GM04504 (cell line): ENCODE data around the gene VDAC1.
"Not testable (repeated sequence)": the region's sequence is repeated elsewhere in the genome, so short reads cannot be mapped to it uniquely, and the experiment has no call there.

ENCODE experiments used
- DNase-seq: peaks from one replicate; pipeline ENCODE4 v3.0.0-alpha.2; 2012; ENCODE audit warnings: low read depth

Gene VDAC1, protein sequence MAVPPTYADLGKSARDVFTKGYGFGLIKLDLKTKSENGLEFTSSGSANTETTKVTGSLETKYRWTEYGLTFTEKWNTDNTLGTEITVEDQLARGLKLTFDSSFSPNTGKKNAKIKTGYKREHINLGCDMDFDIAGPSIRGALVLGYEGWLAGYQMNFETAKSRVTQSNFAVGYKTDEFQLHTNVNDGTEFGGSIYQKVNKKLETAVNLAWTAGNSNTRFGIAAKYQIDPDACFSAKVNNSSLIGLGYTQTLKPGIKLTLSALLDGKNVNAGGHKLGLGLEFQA

DNA sequence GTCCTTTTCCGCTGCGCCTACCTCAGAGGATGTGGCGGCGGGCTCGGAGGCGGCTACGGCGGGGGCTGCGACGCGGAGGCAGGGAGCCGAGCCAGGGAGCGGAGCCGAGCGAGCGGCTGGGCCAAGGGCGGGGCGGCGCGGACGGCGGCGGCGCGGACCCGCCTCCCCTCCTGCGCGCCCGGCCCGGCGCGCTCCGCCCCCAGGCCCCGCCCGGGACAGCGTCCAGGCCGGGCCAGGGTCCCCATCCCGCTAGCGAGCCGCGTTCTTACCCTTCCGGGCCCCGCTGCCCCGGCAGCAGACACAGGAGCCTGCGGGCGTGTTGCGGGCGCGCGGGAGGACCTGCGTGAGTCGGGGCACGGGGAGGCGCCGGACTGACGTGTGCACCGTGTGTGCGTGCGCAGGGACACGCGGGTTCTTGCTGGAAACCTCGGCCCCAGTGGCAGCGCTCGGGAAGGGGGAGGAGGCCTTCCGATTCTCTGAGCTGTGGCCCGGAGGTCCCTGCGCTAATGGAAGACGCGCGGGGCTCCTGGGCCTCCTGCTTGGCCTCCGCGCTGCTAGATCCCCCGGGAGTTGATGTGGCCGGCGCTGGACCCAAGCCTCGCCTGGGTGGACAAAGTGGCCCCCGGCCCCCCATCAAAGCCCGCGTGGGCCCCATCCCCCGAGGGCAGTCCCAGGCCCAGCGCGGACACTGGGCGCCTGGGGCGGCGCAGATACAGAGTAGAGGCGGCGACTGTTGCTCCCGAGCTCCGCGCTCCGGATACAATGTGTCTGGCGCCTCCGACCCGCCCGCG lies at the start of gene VDAC1:
Gene VDAC1 (minus strand): TSS at position 350 of the 791 bp plus-strand sequence. CDS start 11,963 bp downstream, outside the sequence.
- DNase-seq, result peak; percentile 69

DNA sequence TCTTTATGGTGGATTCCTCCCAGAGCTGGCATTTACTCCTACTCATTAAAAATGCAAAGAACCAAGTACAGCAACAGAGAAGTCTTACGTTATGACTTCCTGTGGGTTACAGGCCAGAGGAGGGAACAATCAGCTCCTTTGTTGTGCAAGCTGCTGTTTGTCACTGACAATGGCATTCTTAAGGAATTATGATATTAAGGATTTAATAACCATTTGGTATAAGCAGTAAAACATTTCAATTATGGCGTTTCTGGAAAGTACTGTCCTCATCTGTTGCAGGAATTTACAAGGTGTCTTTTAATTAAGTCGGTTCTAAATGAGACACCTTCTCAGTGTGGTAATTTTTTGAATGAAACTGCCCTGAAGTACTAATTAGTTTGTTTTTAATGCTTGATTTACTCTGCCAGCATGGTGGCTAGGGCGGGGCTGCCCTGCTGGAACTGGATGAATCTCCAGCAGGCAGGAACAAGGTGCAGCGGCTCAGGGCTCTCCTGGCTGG lies 49.1 kb upstream of the VDAC1 start:
- no peak for DNase-seq

DNA sequence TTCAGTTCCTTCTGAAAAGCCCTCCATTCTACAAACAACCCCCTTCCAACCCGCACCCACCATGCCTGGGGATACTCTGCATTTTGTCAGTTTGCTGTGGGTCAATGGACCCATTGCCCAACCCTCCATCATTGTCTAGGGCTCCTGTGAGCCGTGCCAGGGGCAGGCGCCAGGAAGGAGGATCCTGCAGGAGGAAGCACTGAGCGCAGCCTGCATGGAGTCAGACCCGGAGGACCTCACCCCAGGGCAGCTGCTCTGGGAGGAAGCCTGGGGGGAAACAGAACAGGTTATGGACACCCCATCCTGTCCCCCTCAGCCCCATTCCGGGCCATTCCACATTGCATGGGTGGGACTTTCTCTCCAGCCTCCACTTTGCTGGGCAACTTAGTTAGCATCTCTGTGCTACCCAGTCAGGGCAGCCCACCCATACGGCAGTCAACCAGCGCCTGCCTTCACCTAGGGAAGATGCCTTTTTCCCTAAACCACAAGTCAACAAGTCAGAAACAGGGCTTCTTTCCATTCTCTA lies 48.6 kb upstream of the VDAC1 start:
- no peak for DNase-seq

DNA sequence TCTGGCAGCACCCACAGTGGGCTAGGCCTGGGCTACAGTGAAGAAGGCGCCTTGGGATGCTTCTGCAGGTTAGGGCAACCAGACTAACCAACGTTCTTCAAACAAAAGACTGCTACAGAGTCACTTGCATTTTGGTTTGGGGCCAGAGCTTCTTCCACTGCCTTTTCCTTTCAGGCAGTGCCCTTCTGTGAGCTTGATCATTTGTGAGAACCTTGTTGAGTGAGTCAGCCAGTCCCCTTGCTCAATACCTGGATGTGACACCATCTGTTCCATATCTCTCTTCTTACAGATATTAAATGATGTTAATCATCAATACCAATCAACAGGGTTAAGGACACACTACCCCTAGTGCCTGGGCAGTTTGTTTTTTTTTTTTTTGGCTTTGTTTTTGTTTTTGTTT lies 46.5 kb upstream of the VDAC1 start:
- no peak for DNase-seq

GRCh38 chr5:134048864-134049263 lies 44.1 kb upstream of the VDAC1 start:
- no peak for DNase-seq

- DNase-seq, result no peak
These were observed 42.9 kb upstream of the VDAC1 start for GRCh38 chr5:134047687-134048056.

- DNase-seq, result no peak
These were observed 42.3 kb upstream of the VDAC1 start for GRCh38 chr5:134046801-134047686.

DNA sequence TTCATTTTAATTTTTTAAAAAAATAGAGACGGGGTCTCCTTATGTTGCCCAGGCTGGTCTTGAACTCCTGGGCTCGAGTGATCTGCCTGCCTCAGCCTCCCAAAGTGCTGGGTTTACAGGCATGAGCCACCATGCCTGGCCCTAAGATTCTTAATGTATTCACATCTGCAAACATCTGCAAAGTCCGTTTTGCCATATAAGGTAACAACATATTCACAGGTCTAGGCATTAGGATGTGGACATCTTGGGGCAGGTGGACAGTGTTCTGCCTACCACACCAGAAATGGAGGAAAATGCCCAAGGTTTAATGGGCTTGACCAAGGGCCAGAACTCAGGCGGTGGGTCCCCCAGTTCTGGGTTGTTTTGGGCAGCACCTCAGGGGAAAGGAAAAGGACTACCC lies 41.6 kb upstream of the VDAC1 start:
- DNase-seq, result no peak

- DNase-seq, result no peak
These were observed 39.3 kb upstream of the VDAC1 start for GRCh38 chr5:134043793-134044792.

DNA sequence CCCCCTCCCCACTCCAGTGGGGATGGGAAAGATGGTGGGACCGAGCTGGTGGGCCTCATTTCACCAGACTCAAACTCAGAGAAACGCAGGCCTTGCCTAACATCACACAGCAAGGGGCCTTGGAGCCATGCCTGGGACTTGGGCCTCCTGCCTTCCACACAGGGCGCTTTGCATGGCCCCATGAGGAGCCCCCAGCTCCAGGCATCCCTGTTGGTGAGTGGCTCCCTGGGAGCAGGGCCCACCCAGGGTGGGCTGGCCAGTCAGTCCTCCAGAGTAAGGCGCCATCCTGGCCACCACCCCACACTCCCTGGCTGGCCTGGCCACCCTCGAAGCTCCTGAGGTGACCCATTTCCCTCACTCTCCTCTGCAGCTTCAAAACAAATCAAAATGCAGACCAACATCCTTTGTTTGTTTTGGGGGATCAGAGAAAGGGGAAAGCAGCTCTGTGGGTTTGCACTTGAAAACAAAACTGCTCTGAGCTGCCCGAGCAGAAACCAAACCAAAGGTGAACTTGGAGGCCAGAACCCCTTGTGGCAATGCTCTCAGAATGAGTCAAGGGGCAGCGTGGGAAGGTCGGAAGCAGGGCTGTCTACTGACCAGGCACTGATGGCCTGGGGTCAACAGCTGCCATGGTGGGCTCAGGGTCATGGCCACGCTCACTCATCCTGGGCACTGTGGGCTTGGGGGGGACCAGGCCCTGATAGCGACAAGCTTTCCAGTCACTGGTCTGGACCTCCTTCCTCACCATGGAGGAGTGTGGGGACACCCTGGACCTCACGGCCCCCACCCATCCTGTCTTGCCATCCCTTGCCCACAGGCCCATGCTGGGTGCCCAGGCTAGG lies 37.0 kb upstream of the VDAC1 start:
- no peak for DNase-seq

GRCh38 chr5:134038138-134038537 lies 33.4 kb upstream of the VDAC1 start:
- no peak for DNase-seq

DNA sequence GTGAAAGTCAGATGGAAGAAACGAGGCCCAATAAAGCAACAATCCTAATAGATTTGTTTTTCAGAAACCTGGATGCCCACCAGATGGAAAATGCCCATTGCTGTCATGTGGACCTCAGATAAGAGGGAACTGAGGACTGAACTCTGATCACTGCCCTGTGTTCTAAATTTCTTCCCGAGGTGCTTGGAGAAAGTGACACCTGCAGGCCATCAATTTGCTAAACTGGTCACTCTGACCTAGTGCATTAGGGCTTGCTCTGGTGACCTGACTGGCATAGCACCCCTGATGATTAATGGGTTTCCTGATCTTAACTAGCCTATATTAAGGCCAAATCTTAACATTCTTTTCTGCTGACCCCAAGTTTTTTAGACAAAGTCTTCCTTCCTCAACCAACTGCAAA lies 32.4 kb upstream of the VDAC1 start:
- no peak for DNase-seq

DNA sequence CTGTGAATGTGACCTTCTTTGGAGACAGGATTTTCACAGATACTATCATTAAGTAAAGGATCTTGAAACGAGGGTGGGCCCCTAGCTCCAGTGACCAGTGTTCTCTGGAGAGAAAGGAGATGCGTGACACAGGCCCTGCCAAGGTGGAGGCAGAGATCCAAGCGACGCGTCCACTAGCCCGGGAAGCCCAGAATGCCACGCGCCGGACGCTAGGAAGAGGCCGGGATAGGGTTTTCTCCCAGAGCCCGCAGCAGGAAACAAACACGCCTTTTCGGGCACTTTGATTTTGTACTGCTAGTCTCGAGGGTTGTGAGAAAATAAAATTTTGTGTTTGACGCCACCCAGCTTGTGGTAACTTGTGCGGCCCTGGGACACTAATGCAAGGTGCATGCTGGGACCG lies 29.6 kb upstream of the VDAC1 start:
- no peak for DNase-seq

DNA sequence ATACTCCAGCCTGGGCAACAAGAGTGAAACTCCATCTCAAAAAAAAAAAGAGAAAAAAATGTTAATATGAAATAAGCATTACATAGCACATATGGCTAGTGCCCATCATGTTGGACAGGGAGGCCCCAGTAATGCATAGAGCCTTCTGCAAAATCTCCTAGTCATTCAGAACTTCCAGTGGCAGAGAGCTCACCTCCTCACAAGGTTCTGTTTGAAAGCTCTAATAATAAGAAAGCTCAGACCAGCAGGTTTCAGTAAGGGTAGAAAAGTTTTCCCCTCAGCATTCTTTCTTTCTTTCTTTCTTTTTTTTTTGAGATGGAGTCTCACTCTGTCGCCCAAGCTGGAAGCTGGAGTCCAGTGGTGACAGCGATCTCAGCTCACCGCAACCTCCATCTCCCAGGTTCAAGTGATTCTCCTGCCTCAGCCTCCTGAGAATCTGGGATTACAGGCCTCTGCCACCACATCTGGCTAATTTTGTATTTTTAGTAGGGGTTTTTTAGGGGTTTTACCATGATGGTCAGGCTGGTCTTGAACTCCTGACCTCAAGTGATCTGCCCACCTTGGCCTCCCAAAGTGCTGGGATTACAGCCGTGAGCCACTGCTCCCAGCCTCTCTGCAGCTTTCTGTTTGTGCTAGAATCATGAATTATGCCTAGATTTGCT lies 25.7 kb upstream of the VDAC1 start:
- not testable (repeated sequence) for DNase-seq

GRCh38 chr5:134029156-134029555 lies 24.4 kb upstream of the VDAC1 start:
- peak; percentile 96 for DNase-seq

- peak; percentile 10 for DNase-seq
These were observed 23.7 kb upstream of the VDAC1 start for GRCh38 chr5:134028496-134028895.

GRCh38 chr5:134027288-134027615 lies 22.5 kb upstream of the VDAC1 start:
- DNase-seq, result no peak

DNA sequence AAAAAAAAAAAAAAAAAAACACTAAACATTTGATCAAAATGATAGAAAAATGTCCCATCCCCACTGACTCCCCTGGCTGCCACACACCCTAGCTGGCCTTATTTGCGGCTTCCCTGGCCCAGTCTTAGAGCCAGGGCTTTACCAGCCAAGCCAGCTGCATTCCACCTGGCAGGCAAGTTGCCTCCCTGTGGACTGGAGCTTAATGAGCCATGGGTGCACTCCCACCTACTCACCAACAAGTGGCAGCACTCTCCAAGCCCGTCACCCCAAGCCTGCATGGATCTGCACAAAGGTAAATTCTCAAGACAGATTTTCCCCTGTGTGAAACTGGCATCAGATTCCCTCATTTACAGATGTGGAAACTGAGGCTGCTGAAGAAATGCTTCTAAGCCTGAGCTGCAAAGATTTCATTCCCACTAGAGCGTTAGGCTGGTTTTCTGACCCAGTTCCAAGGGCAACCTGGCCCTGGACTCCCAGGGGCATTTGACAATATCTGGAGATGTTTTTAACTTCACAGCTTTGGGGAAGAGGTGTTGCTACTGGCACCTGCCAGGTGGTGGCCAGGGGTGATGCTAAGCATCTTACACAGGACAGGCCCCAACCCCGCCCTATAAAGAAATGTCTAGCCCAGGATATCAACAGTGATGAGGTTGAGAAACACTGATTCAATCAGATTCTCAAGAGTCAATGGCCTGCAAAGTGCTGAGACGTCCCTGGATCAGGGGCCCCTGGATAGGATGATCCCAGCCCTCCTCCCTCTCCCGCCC lies 21.9 kb upstream of the VDAC1 start:
- peak; percentile 17 for DNase-seq

GRCh38 chr5:134025786-134026185 lies 21.0 kb upstream of the VDAC1 start:
- DNase-seq, result no peak
